GM21526 (cell line): ENCODE data around the gene PHF21B.

Experiments
- ATAC-seq: cut with Tn5 transposase; IDR thresholded peaks from one replicate; pipeline ENCODE4 v1.9.1; 2021; ENCODE audit warnings: moderate library complexity; ENCODE audit not compliant: unreplicated experiment, low FRiP score

Gene PHF21B

DNA sequence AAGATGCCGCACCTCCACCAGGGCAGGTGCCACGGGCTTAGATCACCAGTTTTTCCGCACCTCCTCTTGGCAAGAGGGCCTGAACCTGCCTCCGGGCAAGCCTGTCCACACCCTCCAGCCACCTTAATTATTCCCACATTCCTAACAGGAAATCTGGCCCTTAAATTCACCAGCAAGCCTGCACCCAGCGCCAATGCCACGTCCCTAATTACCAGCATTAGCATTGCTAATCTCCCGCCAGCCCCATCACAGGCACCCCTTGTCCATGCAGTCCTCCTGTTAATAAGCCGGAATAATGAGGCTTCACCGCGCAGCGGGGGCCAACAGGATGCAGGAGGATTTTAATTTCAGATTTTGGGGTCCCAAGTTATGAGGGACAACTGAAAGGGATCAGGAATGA, 69.7 kb downstream of the PHF21B start:
- no peak for ATAC-seq

DNA sequence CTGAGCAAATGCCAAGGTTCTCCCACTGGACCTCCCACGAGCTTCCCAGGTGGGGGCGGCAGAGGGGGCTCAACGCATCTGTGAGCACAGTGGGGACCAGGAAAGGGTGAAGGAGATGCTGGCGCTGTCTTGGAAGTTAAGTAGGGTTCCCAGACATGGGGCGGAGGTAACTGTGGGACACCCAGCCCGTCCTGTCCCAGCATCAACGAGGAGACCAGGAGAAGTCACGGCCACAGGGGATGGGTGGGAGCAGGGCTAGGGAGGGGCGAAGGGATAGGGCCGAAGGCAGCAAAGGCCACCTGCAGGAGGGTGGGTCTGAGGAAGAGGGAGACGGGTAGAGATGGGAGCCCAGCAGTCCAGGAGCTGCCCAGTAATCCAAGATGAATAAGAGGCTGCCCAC, 70.4 kb downstream of the PHF21B start:
- no peak for ATAC-seq

DNA sequence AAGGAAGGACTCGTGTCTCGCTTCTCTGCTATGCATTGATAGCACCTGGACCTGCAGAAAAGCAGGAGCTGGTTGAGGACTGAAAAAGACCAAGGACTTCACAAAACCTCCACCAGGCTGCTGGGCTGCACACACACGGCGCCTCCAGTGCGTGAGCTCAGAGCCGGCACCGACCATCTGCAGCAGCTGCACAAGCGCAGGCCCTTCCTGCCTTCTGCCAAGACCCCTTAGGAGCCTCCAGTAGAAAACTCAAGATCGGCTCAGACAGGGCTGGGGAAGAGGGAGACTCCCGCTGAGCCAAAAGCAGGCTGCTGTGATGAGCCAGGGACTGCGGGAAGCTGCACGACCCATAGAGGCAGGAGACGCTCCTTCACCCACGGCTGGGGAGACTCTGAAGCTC, 70.9 kb downstream of the PHF21B start:
- ATAC-seq: no peak

DNA sequence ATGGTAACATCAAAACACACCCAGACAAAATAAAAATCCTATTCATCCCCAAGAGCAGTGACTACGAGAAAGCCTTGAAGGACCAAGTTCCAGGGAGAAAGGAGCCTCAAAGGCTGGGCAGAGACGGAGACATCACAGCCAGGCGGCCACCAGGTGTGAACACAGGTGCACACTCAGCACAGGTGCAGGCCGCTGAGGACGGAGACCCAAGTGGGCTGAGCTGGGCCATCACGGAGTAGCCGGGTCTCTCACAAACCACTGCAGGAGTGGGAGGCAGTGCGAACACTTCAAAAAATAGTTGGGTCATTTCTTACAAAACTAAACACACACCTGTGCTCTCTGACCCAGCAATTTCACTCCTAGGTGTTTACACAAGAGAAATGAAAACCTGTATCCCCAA, 72.6 kb downstream of the PHF21B start:
- ATAC-seq: no peak

DNA sequence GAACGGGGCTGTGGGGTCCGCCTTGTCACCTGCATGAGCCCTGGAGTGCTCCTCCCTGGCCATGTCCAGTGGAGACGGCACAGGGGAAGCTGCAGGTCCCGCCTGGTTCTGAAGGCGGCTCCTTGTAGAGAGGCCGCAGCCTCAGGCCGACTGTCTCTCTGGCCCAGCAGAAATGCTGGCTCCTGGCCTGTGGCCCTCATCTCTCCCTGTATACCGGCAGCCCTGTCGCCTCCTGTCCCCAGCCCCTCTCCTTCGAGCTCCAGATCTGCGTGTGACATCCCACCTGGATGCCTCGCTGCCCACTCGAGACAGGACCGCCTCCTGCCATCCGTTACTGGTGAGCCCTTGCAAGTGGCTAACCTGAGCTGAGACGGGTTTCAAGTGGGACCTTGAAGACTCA, 73.6 kb downstream of the PHF21B start:
- ATAC-seq: no peak

DNA sequence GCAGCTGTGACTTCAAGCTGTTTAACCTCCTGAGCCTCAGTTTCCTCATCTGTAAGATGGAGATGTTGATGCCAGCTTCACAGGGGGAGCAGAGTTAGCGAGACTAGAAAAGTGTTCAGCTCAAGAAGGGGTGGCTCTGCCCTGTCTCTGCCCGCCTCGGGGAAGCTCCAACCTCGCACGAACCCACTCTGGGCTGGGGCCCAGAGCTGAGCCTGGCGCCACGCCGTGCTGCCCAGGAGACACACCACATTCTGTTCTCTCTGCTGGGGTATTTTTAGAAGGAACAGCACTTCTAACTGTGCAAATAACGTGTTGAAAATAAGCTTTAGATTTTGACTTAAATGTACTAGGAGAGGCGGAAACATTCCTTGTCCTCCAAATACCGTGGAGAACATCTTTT, 74.1 kb downstream of the PHF21B start:
- ATAC-seq: no peak

DNA sequence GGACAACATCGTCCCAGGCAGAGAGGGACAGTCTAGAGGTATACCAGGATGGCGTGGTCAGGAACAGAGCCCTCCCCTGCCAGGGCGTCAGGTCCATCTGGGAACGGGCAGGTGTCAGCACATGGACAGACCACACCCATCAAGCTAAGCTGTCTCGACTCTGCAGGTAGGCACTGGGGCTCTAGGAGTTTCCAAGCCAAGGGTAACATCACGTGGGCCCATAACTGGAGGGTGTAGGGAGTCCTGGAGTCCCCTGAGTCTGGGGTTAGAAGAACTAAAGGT, 75.4 kb downstream of the PHF21B start:
- no peak for ATAC-seq

DNA sequence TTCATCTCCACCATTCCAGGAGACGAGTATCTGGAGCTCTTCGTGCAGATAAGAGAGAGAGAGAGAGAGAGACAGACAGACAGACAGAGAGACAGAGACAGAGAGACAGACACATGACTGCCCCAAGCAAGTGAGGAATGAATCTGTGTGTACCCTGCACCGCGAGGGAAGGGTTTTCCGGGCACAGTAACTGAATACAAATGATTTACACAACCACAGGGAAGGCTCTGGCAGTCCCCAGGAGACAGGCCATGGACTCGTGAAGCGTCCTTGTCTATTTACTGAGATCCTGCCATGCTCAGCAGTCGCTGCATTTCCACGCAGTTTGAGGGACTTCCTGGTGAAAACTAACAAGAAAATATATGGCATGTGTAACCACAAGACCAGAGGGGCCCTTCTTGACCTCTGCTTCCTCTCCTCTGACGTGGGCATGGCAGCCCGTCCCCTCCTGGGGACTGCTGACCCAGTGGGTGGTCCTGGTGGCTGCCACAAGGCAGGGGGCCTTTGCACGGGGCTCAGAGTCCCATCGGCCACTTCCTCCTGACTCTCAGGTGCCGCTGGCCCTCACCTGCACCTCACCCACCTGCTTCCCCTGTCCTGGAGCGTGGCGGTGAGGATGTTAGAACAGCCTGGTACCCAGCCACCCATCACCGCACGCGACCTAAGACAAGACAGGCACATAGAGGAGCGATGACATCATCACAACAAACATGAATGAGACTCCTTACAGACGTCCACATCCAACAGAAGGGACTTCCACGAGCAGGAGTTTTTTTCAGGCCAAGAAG, 75.9 kb downstream of the PHF21B start:
- no peak for ATAC-seq

DNA sequence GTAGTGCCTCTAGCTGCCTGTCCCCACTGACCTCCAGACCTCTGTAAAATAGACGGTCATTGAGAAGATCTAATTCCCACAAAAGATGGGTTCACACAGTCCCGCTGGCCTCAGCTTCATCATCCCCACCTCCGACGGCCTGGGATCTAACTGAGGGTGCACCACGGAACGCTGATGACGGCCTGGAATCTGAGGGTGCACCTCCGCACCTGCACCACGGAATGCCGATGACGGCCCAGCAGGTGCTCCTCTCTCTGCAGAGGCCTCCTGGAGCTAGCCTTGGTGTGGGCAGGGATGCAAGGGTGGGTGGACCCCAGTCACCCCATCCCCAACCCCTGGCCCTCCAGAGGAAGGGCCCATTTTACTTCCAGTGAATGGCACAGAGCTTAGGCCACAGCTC, 77.3 kb downstream of the PHF21B start:
- ATAC-seq: no peak

DNA sequence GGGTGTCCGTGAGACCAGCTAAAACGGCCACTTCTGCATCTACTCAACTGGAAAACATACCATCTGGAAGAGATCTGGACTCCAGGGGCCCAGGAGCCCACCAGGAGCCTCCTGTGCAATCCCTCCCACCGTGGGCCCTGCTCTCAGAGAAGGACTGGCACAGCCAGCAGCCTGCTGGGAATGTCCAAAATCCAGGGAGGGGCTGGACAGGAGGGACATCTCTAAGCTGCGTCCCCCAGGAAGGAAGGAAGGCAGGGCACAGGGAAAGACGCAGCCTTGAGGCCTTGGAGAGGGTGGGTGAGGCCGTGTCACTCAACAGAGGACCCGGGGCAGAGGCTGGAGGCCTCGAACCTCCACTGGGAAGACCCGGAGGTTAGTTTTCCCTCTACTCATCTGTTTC, 78.0 kb downstream of the PHF21B start:
- ATAC-seq: no peak

DNA sequence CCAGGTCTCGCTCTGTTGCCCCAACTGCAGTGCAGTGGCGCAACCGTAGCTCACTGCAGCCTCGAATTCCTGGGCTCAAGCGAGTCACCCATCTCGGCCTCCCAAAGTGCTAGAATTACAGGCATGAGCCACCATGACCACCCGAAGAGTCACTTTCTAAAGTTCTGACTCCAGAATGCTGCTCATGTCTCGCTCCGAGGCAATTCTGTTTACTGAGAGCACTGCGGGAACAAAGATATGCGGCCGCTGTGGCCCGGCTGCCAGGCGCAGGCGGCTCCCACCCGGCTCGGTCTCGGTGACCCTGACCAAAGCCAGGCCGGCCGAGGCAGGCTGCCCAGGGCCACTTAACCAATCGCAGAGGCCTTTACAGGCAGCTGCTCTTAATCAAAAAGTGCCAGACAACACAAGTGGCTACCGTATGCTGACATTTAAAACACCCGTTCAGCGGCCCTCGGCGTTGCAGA, 78.7 kb downstream of the PHF21B start:
- ATAC-seq: no peak

DNA sequence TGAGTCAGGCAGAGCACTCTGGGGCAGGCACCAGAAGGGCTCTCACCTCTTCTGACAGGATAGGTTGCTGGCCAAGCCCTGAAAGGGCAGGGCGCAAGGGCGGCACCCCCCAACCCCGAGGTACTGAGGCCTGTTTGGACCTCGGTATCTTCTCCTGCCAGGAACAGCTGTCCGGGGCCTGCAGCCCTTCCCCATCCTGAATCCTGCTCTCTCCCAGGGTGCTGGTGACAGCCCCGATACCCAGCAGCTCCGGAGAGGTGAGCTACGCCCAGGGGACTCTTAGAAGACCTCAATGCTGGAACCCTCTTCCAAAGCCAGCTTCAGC, 79.1 kb downstream of the PHF21B start:
- ATAC-seq: no peak

DNA sequence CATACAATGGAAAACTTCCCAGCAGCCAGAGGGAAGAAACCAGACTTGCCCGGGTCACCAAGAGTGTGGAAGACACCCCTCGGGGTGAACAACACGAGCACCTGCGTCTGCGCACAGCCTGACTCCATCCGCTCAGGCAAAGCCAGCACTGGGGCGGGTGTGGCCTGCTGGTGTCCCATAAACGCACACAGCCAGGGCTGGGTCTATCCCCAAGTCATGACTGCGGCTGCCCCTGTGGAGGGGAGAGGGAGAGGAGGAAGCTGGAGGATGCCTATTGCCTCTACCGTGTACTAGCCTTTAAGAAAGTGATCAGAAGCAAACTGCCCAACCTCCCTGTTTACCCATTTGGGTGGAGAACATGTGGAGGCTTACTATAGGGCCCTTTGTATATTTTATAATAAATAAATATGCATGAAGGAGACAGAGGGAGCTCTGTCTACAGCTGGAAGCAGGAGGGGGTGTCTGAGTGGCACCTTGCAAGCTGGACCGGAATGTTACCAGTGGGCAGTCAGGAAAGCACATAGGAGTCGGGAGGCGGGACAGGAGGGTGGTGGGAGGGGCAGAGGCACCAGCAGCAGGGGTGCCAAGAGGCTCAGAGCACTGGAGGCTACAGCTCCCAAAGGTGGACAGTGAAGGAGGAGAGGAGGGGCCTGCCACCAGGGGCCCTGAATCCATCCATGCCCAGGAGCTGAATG, 79.6 kb downstream of the PHF21B start:
- ATAC-seq: no peak

DNA sequence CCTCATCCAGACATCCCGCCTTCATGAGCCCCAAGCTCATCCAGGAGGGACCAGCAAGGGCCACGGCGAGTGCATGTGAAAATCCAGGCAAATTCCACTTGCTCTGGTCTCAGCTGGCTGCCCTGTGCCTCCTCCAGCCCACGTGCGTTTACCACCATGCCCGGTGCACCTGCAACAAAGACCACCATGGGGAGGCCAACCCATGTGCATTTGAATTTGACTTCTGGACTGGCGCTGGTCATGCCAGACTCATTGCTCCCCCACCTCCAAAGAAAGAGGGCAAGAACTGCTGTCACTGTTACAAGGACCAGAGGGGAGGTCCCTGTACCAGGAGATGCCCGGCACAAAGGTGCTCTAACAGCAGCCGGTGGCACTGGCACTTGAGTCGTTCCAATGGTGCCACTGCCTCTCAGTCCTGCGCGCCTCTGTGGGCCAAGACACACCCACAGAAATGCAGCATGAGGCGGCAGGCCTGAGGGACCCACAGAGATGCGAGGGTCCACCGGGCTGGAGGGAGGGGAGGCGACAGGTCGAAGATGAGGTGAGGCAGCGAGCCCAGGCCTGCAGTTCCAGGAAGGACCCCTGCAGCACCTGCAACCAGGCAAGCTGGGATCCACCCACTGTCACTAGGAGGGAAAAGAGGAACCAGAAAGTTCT, 80.3 kb downstream of the PHF21B start:
- no peak for ATAC-seq

DNA sequence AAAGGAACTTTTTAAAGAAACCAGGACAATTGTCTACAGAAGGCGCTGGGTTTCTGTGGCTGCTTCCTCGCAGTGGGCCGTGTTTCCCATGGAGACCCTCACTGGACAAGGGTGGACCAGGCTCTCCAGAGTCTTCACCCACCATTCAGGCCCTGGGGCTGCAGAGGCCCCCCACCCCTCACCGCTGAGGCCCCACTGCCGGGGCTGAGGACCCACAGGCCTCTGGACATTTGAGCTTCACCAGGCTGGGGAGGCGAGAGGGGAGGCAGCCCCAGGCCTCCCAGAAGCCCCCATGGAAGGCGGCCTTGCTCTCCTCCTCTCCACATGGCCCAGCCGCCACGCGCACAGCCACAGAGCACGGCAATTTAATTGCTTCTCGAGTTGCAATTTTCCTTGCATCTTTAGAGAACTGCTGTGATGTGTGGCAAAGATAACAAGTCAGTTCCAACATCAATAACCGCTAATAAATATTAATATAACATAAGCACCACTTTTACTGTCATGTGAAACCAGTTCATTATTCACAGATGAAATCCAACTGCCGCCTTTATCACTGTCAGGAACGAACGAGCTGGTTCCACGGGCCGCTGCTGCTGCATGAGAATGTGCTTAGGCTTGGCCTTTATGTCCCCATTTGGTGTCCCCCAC, 81.0 kb downstream of the PHF21B start:
- no peak for ATAC-seq

DNA sequence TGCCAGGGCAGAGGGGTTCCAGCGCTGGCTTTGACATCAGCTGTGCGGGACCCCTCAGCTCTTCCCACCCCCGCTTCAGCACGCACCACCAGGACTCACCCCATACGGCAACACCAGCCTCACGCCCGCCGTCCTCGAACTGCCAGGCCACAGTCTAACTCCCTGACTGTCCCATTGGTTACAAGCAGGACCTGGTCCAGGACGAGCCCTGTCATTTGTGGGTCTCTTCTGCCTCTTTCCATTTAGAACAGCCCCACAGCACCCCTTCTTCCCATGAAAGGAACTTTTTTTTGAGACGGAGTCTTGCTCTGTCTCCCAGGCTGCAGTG, 81.7 kb downstream of the PHF21B start:
- ATAC-seq: no peak

DNA sequence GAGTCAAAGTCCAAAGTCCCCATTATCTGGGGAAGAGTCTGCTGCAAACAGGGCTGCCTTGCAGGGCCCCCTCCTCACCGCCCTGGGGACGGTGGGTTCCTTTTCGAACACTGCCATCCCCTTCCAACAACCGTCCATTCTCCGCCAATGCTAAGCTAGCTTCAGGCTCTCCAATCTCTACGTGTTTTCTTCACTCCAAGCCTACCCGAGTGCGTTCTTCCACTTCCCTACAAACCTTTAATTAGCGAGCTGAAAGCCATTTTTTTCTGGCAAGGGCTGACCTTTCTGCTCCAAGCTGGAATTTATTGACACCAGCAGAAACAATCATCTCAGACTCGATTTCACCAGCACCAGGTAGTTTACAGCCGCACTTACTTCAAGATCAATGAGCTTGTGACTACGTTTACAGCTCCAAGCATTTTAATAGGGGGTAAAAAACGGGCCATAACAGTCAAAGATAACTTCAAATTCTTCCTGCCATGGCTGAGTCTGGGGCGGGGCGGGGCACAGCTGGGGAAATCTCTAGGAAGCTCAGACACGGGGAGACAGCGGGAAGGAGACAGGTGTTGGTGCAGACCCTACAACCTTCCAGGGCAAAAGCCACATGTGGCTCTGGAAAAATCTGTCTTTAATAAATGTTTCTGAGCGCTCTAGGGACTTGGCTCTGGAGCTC, 82.2 kb downstream of the PHF21B start:
- ATAC-seq: no peak

DNA sequence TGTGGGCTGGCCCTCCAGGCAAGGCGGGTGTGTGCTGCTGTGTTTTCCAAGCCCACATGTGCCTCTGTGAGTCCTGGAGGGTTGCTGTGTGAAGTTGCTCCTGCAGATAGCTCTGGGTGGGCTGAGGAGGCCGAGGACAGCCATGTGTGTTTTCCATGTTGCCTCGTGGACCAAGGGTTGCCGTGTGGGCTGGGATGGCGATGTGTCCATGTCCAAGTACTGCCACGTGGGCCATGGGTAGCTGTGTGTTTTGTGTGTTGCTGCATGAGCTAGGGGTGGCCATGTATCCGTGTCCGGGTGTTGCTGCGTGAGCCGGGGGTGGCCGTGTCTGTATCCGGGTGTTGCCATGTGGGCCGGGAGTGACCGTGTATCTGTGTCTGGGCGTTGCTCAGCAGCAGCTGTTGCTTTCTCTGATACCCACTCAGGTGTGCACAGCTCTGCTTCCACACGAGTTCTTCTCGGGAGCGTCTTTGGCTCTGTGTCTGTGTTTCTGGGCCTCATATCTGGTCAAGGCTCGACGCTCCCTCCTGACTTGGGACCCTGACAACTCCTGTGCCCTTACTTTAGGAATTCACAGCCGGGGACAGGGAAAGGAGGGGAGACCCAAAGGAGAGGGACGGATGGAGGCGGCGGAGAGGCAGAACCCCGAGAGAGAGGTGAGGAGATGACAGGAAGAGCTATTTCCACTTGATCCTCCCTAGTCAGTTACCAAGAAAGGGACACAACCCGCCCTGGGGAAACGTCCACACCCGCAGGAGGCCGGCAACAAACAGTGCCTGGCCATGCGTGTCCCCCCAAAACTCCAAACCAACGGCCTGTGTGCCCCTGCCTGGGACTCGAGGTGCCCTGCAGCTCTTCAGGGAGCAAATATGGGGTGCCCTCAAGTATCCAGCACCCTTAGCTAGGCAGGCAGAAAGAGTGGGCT, 83.1 kb downstream of the PHF21B start:
- ATAC-seq: no peak

DNA sequence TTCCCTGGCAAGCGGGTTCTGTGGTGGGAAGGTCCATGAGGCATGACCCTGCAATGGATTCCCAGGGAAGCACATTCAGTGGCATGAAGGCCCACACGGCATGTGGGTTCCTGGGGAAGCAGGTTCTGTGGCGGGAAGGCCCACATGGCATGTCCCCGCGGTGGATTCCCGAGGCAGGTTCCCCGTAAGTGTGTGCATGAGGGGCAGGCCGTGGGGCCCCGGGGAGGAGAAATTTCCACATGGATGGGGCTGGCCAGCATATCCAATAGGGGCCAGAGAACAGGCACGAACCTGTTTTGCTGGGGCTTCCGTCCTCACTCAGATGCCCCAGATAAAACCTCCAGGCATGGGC, 83.7 kb downstream of the PHF21B start:
- no peak for ATAC-seq

DNA sequence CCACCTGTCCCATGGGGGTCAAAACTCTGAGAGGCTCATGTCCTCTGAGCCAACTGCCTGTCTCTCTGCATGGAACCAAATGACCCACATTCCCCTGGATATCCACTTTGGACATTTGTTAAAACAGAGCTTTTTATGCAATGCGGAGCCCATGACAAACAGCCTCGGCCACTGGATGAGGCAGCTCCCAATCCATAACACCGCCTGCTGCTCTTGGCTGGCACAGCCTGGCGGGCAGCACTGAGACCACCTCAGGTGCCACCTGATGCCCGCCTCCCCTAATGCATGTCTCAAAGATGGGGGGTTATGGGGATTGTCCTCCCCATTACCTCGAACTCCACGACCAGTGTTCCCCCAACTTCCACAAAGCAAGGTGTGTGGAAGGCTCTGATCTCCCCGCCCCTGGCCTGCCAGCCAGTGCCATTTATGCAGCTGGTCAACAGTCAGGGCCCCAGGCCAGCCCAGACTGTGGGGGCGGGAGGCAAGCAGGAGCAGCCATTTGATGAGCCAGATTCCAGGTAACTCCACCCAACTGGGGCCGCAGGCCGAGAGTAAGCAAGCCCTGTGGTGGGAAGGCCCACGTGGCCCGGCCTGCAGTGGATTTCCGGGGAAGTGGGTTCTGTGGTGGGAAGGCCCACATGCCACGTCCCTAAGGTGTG, 84.2 kb downstream of the PHF21B start:
- ATAC-seq: no peak
